ENCODE data around the gene STOML1.
A peak's percentile ranks its signal among the peaks of the same experiment; 100 is the strongest.

Gene STOML1

DNA sequence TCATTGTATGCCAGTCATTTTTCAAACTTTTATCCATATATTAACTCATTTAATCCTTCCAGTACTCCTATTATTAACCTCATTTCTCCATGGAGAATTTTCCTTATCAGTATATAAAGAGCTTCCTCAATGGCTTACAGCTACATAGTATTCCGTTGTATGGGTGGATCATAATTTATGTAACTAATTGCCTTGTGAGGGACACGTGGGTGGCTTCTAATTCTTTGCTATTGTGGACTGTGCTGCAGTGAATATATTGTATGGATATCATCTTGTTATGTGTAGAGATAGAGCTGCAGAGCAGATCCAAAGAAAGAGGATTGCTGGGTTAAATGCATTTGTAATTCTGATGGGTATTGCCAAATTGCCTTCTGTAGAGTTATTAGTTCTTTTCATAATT lies 27.6 kb upstream of the STOML1 start:
- DNase-seq: no peak

DNA sequence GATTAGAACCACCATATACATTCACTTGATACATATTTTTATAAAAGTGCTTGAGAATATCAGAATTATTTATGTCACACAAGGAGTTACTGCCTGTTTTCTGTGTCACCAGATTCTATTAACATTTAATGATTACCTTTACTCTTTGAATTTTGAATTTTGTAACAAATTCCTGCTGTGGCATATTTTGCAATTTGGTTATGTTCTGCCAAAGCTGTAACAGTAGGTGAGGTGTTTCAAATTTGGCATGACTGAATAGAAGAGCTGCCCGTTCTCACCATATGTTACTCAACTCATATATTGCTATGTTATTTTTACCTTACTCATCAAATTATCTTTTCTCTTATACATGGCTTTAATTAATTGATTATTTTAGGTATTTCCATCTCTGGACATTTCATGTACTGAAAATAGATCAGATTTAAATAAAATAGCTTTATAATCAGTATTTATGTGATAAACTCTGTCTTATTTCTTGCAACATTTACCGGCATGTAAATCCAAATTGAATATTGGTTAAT lies 21.3 kb upstream of the STOML1 start:
- DNase-seq: no peak

DNA sequence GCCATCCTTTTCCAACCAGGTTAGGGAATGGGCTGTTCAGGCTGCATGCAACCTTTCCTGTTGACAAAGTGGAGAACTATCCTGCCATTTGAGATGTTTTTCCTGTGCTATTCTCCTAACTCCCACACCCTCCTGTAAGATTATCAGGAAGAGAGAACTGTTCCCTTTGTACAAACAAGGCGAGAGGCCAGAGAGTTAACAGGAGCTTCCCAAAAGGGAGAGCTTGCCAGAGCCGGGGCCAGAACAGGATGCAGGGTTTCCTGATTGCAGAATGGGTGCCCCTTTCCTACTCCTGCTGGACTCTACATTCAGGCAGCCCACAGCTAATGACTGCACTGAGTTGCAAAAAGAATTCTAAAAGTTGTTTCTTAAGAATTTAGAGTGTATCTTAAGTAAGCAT lies 19.5 kb upstream of the STOML1 start:
- no peak for DNase-seq

DNA sequence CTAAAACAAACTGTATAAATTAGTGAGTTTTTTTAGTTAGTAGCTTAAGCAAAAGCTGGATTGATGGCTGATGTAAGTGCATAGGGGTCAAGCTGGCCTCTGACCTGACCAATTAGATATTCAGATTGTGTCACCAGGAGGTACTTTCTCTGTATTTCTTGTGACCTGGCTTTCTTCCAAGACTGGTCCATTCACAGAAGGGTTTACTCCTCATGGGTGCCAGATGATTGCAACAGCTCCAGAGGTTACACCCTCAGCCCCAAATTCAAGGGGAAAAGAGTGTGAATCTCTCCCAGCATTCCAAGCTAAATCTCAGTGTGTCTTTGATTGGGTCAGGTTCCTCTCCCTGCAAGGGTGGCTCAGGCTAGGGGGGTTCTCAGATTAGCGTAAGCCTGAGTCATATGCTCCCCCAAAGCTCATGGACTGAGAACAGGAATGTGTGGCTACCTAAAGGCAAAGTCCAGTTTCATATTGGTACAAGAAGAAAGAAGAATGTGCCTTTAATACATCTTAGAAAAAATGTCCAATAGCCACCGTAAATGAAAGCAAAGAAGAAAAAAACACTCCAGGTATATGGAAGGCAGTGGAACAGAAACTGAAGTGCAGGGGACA lies 18.9 kb upstream of the STOML1 start:
- DNase-seq: no peak

DNA sequence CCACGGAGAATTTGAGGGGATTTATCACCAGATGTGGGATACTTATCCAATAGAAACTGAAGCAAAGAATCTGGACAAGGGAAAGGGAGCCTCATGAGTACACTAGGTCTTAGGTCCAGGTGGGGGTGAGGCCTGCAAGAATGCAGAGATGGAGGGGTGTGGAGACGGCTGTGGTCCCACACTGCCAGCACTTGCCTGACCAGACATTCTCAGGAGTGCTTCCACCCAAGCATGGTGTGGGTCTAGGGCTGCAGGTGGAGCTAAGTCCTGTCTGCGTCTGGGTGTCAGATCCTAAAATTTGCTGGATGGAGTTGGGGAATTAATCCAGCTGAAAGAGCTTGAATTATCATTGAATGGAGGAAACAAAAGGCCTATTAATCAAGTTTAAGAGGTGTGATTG lies 16.8 kb upstream of the STOML1 start:
- no peak for DNase-seq

DNA sequence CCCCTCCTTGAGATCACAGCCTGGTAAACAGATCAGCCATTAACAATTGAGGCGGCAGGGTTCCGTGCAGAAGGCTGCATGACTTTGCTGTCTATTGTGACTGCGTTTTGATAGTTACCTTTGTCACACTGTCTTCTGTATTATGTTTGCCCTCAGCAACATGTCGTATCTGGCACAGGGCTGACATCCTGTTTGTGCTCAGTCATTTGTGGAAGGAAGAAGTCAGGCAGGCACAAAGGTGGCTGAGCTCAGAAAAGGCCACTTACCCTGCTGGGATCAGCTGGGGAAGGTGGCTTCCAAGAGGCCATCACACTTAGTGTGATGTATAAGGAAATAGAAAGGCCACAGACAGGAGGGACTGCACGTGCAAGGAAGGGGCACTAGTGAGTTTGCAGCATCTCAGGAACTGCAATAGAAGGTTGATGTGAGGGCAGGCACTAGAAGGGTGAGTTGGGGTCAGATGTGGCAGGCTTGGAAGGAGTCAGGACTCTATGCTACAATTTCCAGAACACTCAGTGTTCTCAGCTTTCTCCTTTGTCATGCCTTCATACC lies 15.8 kb upstream of the STOML1 start:
- no peak for DNase-seq

DNA sequence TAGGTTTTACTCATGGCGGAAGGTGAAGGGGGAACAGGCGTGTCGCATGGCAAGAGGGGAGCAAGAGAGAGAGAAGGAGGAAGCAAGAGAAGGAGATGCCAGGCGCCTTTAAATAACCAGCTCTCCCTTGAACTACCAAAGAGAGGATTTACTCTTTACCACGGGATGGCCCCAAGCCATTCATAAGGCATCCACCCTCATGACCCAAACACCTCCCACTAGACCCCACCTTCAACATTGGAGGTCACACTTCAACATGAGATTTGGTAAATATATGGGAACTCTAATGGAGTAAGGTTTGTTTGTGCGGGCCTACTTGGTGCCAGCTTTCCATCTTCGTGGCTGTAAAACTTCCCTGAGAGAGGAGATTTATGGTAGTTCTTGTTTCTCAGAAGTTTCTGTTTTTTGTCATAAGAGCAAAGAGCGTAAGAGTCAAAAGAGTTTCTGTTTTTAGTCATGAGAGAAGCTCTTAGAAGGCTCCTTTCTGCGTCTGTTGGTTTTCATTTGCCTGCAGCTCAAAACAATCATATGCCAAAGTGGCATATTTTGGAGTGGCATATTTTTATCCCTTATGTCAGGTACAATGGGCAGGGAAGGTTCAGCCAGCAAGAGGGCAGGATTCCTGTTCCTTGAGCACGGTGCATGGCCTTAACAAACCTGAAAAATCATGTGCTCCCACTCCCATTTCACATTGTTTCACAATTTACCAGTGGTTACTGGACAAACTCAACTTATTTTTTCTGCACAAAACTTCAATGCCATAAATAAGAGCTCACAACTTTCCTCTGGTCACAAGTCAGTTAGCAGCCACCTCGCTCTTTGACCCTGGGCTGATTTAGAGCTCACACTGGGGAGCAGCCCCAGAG lies 14.9 kb upstream of the STOML1 start:
- no peak for DNase-seq

DNA sequence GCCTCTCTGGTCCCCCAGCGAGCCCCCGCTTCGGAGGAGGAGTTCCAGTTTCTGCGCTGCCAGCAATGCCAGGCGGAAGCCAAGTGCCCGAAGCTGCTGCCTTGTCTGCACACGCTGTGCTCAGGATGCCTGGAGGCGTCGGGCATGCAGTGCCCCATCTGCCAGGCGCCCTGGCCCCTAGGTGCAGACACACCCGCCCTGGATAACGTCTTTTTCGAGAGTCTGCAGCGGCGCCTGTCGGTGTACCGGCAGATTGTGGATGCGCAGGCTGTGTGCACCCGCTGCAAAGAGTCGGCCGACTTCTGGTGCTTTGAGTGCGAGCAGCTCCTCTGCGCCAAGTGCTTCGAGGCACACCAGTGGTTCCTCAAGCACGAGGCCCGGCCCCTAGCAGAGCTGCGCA lies 5.9 kb upstream of the STOML1 start:
- no peak for DNase-seq

DNA sequence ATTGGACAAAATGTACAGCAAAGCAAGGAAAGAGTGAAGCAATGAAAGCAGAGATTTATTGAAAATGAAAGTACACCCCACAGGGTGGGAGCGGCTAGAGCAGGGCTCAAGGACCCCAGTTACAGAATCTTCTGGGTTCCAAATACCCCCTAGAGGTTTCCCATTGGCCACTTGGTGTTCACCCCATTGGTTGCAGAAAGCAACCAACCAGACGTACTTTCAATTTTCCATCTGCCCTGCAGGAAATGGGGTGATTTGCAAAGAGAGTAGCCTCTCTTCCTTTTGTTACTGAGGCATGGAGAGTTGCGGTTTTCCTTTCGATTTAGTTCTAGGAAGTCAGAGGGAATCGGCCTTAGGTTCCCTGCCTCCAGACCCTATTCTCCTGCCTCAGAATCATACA lies 4.8 kb upstream of the STOML1 start:
- DNase-seq: no peak

DNA sequence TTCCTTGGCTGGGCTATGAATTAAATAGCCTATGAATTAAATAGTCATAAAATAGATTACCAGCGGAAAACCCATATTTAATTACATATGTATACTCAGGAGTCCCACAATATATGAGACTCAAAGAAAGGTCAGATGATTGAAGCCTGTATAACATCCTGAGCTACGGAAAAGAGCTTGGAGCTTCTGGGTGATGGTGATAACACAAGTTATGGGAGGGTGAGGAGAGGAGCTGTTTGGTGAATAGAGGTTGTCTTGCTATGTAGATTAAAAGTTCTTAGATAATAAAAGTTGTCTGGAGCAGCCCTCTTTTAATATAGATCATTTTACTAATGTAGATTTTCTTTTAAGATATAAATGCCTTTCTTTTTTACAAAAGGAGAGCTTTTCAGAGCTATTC lies 4.2 kb upstream of the STOML1 start:
- no peak for DNase-seq

DNA sequence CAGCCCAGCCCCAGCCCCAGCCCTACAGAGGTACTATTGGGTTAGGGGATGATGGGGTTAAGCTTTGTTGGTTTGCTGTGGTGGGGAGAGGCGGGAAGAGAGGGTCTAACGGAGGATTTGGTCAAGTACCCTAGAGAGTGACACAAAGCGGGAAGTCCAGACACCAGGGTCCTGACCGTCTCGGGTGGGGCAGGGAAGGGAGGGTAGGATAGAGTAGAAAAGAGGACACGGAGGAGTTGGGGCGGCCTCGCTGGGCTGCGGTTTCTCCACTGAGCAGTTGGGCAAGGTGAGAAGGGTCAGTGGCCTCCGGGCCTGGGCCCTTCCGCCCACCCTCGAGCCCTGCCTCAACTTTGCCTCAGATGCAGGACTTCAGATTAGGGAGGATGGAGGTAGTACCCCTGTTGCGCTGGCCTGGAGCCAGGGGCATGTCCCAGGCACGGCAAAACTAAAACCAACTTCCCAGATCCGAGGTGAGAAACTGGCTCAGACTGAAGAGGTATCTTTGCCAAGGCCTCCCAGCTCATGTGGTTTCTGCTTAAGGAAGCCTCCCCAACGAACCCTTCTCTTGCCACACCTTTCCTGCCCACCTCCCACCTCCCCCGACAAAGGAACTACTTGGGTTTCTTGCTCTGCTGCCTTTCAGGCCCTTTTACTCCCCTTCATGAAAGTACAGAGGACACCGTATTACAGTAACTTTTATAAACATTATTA lies 3.0 kb upstream of the STOML1 start:
- DNase-seq: no peak

DNA sequence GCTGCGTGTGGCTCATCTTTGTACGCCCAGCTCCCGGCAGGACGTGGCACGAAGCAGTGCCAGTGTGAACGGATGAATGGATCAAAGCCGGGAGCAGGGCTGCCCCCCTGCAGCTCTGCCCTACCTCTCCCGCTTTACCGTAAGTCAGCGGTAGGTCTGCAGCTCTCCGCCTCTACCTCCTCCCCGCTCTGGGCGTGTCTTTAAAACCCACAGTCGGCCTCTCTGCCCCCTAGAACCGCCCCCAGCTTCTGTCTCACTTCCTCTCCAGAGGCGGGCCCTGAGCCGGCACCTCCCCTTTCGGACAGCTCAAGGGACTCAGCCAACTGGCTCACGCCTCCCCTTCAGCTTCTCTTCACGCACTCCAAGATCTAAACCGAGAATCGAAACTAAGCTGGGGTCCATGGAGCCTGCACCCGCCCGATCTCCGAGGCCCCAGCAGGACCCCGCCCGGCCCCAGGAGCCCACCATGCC lies 2.4 kb upstream of the STOML1 start, which contains the start of gene PML:
TSS of gene PML (plus strand) at position 304 of the 471 bp plus-strand sequence. CDS start at position 401, 97 bp downstream.
- peak; percentile 88 for DNase-seq

DNA sequence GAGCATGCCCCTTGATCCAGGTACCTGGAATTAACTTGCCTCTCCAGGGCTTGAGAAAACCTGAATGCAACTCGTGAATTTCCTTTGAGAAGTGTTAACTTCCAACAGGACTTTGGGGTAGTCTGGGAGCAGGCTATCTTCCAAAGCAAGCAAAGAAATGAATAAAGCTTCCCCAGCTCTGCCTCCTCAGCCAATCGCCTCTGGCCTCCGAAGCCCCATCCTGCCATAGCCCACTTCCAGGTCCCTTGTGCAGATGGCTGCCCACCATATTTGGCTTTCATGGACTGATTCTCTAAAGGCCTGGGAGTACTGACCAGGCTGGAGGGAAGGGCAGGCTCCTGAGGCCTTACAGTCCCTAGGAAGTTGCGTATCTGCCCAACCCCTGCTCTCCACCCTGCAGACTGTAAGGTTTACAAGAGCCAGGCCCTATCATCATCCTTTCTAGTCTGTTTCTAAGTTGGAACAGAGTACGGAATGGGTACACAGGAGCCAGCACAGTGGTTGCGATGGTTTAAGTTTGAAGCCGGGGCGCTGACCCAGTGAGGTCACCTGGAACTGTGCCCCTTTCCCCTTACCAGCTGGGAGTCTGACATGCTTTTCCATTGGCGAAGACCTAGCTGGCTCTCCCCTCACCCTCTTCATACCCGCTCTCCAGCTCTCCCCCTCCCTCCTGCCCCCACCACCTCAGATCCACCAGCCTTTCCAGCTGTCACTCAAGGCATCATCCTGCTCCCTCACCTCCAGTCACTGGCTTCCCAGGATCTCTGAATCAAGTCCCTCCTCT lies 1.3 kb upstream of the STOML1 start:
- no peak for DNase-seq

DNA sequence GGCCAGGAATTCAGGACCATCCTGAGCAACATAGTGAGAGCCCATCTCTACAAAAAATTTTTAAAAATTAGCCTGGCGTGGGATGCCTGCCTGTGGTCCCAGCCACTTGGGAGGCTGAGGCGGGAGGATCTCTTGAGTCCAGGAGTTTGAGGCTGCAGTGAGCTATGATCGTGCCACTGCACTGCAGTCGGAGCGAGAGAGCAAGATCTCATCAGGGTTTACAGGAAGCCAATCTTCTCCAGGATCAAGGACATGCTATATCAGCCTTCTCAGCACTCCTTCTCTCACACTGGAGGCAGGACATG lies 451 bp upstream of the STOML1 start:
- no peak for DNase-seq

DNA sequence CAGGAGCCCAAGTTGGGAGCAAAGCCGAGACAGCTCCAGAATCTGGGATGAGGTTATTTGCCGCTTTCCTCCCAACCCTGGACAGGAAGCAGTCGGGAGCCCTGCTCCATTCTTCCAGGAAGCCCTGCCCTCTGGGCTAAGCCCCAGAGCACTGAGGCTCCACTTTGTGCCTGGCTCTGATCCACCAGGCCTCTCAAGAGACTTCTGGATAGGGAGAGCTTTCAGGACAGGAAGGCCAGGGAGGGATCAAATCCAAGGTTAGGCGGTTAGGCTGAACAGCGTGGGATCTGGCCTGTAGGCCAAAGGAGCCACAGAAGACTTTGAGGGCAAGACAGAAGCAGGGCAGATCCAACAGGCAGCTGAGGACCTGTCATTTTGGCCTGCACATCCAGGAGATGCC lies 835 bp downstream of the STOML1 start:
- no peak for DNase-seq

DNA sequence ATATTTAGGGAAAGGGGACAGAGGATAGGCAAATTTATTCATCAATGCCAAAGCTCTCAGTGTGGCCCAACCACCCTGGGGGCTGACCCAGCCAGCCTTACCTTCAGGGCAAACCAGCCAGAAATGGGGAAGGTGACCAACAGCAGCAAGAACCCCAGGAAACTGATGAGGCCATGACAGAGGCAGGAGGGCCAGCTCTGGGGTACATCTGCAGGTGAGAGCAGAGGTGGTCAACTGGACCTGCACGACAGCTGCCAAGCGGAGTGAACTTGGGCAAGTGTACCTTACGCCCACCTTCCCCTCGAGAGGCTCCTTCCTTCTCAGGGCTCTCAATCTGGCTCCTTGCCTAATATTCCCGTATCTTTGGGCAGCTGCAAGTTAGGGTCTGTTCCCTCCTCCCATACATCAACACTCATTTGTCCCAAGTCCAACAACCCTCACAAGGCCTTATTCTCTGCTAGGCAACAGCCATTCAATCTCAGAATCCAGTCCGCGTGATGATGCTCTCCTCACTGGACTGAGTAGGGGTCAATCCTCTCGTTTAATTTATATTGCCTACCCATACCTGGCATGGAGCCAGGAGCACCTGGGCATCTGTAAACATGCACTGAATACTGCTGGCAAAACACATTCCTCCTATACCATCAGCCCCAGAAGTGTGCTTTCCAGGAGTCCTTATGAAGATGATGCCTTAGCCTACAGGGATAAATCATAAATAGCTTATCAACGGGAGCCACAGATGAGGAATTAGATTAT lies 1.7 kb downstream of the STOML1 start:
- DNase-seq: no peak

DNA sequence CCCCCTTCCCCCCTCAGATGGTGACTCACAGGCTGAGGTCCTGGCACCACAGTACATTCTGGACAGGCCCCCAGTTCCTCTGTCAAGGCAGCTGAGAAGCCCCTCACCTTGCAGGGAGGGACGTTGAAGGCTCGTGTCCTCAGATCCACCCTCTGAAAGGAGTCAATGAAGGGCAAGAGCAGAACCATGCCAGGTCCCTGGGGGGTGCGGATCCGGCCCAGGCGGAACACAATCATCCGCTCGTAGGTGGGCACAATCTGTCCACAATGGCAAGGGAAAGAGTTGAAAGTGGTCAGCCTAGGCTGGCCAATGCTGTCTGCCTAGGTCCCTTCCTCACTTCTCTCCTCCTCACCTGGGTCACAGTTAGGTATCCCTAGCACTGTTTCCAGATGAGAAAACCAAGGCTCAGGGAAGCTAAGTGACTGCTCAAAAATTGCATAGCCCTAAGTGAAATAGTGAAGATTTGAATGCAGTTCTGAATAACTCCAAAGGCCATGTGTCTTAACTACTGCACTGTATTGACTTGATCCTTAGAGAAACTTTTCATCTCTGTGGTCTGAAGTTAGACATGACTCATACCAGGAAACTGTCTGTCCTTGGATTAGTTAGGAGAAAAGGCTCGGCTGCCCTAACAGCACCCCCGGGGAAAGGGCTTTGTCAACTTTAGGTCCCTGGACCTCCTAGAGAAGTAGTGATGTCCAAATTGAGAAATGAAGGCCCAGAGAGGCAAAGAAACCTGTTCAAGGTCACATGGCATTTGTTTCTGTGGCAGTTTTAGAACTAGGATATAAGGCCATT lies 2.9 kb downstream of the STOML1 start:
- no peak for DNase-seq

DNA sequence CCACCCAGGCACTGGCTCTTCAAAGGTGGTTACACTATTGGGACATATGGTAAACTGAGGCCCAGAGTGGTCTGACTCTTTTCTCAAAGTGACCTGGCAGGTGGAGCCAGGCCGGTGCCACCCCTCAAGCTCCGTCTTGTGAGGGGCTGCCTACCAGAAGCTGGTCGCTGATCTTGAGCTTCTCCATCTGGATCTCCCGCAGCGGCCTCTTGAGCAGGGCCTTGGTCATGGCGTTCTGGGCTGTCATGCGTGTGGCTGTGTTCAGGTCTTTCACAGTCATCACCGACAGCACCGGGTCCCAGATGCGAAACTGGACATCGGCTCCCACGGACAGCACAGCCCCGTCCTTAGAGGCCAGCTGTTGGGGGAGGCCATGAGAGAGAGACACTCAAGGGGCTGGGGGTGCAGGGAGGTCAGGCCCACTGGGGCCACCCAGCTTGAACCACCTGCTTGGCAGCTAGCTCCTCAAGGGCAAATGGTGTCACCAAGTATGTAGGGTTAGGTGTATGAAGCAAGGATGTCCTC lies 3.6 kb downstream of the STOML1 start:
- no peak for DNase-seq

DNA sequence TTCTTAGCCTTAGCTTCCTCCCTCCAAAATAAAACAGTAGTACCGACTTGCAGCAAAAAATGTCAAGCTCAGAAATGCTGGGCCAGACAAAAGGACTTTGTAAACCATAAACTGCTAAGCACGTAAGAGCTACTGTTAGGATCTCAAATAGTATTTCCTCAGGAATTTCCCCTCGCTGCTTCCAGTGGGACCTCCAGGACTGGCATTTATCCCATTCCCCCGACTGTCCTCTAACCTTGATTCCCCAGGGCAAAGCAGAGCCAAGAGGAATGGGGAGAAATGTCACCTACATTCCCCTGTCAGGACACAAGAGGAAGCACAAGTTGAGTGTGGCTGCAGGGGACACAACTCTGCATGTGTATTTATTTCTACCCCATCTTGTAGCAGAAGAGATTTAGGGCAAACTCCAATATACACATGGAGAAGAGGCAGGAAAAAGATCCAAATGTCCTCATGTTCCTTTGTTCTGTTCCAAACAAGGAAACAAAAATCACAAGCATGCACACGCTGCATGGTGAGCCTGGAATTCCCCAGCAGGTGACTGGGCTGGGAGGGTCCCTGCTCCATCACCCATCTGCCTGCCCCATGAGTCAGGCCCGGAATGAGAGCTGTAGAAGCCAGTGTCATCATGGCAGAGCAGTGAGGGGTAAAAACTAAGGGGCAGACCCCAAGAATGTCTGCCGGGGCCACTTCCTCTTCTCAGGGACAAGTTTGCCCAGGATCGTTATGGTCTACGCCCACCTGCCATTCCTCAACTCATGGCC lies 4.2 kb downstream of the STOML1 start:
- DNase-seq: no peak

DNA sequence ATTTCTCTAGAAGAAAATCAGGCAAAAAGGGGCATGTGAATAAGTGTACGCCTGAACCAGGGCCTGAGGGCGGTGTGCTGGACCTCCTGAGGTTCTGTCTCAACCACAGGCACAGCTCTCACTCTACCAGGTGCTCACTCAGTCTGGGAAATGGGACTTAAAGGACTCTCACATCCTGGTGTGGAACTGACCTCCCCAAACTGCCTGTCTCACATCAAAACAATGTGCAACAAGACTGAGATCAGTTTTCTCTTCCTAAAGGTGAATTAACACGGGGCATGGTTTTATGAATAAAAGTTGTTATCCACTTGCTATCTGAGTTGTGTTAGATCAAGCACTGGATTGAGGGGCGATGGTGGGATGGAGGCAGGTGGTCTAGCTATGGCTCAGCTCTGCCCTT lies 4.8 kb downstream of the STOML1 start:
- no peak for DNase-seq

All from stimulated activated CD4-positive, alpha-beta T cell treated with anti-CD3 and anti-CD28 coated beads, Interleukin-12 subunit alpha, Interleukin-12 subunit beta, amount 100 ng/mL, for 4 hours (primary cell).